ENCODE results near the gene P2RX4.

DNA sequence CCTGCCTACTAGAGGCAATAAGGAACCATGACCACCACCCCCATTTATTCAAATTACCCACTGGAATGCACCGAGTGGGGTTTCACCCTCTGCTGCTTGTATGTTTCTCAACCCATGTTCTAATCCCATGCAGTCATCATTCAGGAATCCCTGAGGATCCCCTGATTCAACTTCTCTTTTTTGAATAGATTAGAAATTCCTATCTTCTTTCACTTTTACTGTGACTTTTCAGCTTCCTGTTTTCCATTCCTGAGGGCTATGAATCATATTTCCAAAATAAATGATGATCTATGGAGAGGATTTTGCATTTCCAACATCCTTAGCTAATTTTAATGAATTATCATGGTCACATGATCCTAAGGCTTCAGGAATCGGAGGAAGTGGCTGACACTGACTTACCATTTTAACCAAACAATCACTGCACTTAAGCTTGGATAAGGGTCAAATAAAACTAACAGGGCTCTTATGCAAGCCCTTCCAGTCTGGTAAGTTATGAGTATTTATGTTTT lies 19.4 kb upstream of the P2RX4 start:
- no peak for TF ChIP-seq CTCF (IDR thresholded peaks at IDR 0.05)
- TF ChIP-seq POLR2A (IDR thresholded peaks at IDR 0.05) = no peak
